Measurements from ENCODE around the gene MARCHF4.

Gene MARCHF4

GRCh38 chr2:216352653-216353270 is 19.5 kb downstream of the MARCHF4 start:
- no peak for DNase-seq (ENCODE audit: low read depth in 3 of 3, low spot score in 1 of 3)

- no peak for DNase-seq (ENCODE audit: low read depth in 3 of 3, low spot score in 1 of 3)
Measured at GRCh38 chr2:216351172-216351925, 20.9 kb downstream of the MARCHF4 start.

- no peak for DNase-seq (ENCODE audit: low read depth in 3 of 3, low spot score in 1 of 3)
Measured at GRCh38 chr2:216350214-216350791, 22.0 kb downstream of the MARCHF4 start.

- DNase-seq (ENCODE audit: low read depth in 3 of 3, low spot score in 1 of 3), result no peak
Measured at GRCh38 chr2:216349366-216349765, 22.9 kb downstream of the MARCHF4 start.

- no peak for DNase-seq (ENCODE audit: low read depth in 3 of 3, low spot score in 1 of 3)
Measured at GRCh38 chr2:216348756-216349308, 23.5 kb downstream of the MARCHF4 start.

GRCh38 chr2:216346781-216347180 is 25.5 kb downstream of the MARCHF4 start:
- no peak for DNase-seq (ENCODE audit: low read depth in 3 of 3, low spot score in 1 of 3)

GRCh38 chr2:216345846-216346245 is 26.4 kb downstream of the MARCHF4 start:
- no peak for DNase-seq (ENCODE audit: low read depth in 3 of 3, low spot score in 1 of 3)

- no peak for DNase-seq (ENCODE audit: low read depth in 3 of 3, low spot score in 1 of 3)
Measured at GRCh38 chr2:216344950-216345300, 27.4 kb downstream of the MARCHF4 start.

- DNase-seq (ENCODE audit: low read depth in 3 of 3, low spot score in 1 of 3), result no peak
Measured at GRCh38 chr2:216344206-216344949, 27.9 kb downstream of the MARCHF4 start.

GRCh38 chr2:216343221-216343980 is 28.9 kb downstream of the MARCHF4 start:
- no peak for DNase-seq (ENCODE audit: low read depth in 3 of 3, low spot score in 1 of 3)

GRCh38 chr2:216341121-216341520 is 31.2 kb downstream of the MARCHF4 start:
- no peak for DNase-seq (ENCODE audit: low read depth in 3 of 3, low spot score in 1 of 3)

GRCh38 chr2:216340280-216340631 is 32.0 kb downstream of the MARCHF4 start:
- no peak for DNase-seq (ENCODE audit: low read depth in 3 of 3, low spot score in 1 of 3)

- no peak for DNase-seq (ENCODE audit: low read depth in 3 of 3, low spot score in 1 of 3)
Measured at GRCh38 chr2:216339456-216340279, 32.6 kb downstream of the MARCHF4 start.

GRCh38 chr2:216335252-216335651 is 37.0 kb downstream of the MARCHF4 start:
- no peak for DNase-seq (ENCODE audit: low read depth in 3 of 3, low spot score in 1 of 3)

GRCh38 chr2:216328347-216328746 is 43.9 kb downstream of the MARCHF4 start:
- DNase-seq (ENCODE audit: low read depth in 3 of 3, low spot score in 1 of 3), result no peak

GRCh38 chr2:216327447-216327935 is 44.8 kb downstream of the MARCHF4 start:
- DNase-seq (ENCODE audit: low read depth in 3 of 3, low spot score in 1 of 3), result no peak

All from stimulated activated CD4-positive, alpha-beta T cell treated with anti-CD3 and anti-CD28 coated beads, TNF-alpha, amount 100 ng/mL, for 1 hour (primary cell).